LNCAP (cell line): Measurements from ENCODE around the gene OOEP.

Experiments
- TF ChIP-seq, protein P1 (sequence below): fragments of 450-650 bp; IDR thresholded peaks from 2 replicates; pipeline ENCODE4 v1.5.1; 2017; ENCODE audit warnings: mild to moderate bottlenecking

The OOEP gene

DNA sequence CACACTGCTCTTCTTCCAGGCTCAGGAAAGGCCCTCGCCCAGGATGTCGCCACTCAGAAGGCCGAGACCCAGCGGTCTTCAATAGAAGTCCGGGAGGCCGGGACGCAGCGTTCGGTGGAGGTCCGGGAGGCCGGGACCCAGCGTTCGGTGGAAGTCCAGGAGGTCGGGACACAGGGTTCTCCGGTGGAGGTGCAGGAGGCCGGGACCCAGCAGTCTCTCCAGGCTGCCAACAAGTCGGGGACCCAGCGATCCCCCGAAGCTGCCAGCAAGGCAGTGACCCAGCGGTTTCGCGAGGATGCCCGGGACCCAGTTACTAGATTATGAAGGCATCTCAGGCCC, 6.2 kb downstream of the OOEP start:
- TF ChIP-seq, protein P1, sequence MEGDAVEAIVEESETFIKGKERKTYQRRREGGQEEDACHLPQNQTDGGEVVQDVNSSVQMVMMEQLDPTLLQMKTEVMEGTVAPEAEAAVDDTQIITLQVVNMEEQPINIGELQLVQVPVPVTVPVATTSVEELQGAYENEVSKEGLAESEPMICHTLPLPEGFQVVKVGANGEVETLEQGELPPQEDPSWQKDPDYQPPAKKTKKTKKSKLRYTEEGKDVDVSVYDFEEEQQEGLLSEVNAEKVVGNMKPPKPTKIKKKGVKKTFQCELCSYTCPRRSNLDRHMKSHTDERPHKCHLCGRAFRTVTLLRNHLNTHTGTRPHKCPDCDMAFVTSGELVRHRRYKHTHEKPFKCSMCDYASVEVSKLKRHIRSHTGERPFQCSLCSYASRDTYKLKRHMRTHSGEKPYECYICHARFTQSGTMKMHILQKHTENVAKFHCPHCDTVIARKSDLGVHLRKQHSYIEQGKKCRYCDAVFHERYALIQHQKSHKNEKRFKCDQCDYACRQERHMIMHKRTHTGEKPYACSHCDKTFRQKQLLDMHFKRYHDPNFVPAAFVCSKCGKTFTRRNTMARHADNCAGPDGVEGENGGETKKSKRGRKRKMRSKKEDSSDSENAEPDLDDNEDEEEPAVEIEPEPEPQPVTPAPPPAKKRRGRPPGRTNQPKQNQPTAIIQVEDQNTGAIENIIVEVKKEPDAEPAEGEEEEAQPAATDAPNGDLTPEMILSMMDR: no peak

DNA sequence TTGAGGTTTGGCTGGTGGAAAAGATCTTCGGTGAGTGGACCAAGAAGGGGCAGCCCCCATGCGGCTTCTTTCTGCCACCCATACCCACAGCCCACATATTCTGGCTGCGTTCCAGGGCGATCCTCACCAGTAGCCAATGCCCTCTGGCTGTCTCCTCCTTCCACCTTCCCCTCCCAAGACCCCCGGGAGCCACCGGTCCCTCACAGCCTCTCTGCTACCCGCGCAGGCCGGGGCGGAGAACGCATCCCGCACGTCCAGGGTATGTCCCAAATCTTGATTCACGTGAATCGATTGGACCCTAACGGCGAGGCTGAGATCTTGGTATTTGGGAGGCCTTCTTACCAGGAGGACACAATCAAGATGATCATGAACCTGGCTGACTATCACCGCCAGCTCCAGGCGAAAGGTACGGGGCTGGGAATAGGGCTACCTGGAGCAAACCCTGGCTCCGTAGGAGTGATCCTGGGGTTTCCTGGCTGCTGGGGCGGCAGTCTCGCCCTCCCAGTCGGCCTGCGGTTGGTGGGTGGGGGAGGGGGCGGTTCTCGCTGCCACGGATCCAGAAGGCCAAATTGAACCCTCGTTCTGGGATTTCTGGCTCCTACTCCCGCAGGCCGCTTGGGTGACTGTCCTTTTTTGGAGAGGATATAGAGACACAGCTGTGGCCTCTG, 6.7 kb downstream of the OOEP start:
- TF ChIP-seq, protein P1: no peak

DNA sequence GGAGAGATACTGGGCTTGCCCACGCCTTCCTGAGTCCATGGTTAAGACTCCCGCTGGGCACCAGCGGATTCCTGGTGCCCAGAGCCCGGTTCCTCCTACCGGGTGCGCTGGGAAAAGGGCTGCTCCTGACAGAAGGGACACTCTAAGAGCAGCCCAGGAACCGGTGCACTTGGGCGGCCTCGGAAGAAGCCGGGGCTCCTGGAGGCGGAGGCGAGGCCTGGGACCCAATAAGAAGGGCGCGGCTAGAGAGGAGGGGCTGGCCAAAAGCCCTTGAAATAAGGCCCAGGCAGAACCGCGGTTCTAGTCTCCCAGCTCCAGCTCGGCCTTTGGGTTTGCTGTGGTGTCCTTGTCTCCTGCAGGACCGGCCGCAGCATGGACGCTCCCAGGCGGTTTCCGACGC, 7.3 kb downstream of the OOEP start, which contains the start of gene KHDC3L:
TSS of gene KHDC3L (plus strand) at position 301 of the 400 bp plus-strand sequence. CDS start at position 373, 72 bp downstream.
- TF ChIP-seq, protein P1: no peak

DNA sequence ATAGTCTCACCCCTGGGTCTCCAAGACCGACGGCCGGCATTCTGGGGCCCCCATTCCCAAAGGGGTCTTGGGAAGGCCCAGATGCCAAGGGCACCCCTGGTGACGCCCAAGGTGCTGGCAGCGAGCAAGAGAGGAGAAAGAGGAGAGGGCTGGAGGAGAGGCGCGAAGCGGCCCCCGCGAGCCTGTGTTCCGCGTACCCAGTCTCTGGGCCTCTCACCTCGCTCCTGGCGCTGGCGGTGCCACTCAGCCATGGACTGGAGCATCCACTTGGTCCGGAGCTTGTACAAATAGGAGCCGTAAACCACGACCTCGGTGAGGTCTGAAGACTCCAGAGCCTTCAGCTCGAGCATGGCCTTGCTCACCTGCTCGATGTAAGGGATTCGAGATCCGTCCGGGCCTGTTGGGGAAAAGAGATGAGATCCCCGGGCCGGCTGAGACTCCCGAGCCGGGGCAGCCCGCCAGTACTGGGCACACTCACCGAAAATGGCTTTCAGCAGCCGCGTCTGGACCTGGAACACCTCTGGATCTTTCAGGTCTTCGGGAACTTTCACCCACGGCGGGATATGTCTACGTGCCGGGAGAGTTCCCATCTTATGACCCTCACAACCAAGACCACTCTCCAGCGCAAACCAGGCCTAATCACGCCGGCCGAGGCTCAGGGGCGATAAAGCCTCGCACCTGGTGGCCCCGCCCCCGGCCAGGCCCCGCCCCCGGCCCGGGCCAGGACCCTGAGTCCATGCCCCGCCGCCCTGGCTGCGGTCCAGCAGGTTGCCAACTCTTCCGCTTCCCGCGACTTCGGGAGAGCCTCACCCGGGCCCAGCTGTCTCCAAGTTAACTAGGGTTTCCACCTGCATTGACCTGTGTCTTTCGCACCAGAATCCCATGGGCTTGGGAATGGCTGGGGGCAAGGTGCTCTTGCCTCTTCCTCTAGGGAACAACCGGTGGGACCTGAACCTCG, 15.8 kb downstream of the OOEP start, which contains the start of gene DPPA5:
TSS of gene DPPA5 (minus strand) at position 641 of the 958 bp plus-strand sequence. CDS start at position 590, 51 bp downstream.
- TF ChIP-seq, protein P1: no peak

DNA sequence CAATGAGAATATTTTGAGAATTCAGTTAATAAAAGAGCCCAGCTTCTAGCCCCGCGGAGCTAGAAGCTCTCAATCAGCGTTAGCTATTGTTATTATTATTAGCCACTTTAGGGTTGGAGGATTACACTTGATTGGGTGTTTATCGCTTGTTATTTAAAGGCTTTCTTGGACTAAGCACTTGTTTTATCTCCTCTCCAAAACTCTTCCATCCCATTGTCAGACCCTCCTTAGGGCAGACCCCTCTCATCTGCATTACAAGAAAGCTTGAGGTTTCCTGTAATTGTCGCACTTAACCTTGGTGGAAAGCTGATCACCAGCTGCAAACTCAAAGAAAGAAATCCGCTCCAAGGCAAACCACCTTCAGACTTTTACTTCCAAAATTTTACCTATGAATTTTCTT, 20.4 kb downstream of the OOEP start:
- TF ChIP-seq, protein P1: no peak

DNA sequence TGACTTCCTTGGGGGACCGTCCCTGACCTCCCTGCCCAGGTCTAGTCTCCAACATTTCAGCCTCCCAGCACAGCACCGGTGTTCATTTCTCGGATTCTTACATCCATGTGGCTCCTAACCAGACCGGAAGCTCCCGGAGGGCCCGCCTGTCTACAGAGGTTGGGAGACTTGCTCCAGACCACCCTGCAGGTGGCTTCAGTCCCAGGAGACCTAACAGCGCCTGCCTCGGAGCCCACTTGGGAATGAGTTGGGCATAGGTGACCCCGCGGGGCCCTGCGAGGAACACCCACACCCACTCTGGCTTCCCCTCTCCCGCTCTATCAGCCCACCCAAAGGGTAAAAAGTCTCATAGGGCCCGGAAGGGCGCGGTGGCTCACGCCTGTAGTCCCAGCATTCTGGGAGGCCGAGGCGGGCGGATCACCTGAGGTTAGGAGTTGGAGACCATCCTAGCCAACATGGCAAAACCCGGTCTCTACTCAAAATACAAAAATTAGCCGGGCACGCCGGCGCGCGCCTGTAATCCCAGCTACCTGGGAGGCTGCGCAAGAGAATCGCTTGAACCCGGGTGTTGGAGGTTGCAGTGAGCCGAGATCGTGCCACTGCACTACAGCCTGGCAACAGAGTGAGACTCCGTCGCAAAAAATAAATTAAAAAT, 21.0 kb downstream of the OOEP start:
- TF ChIP-seq, protein P1: no peak

DNA sequence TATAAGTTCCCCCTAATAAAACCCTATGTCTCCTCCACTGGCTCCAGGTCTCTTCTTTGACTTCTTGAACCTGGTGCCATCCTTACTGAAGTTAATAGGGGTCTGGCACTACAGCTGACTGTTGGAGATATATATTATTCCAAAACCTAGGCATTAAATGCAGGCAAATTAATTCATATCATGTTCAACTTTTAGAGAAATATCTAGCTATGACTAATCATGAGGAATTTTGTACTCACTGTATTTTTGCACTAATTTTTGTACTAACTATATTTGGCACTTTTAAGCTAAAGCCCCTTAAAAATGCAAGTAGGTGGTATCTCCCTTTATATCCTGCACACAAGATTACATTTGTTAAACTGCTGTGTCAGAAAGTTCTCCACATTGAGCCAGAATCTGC, 26.5 kb downstream of the OOEP start:
- TF ChIP-seq, protein P1: no peak
